Calu3 (cell line): ENCODE measurements around the gene SCN5A. TPM values are rescaled to one million over a fixed set of nuclear protein-coding genes. Genes with fewer than 3 reads are reported as not detected.

ENCODE experiments used
- BruUV-seq: library from RNA; stranded (reverse); fragments of 400-500 nt; replicated peaks from 2 replicates; lab custom pipeline; 2021; lab: Mats Ljungman, UMichigan
- CTCF ChIA-PET: fragments of 300-600 bp; sonication (Branson Sonifier 250); formaldehyde crosslinking; loops from one replicate; lab custom pipeline; 2022; ENCODE audit warnings: antibody characterized with exemption; lab: Charles Lee
- DNase-seq: peaks from one replicate; pipeline ENCODE4 v3.0.0; 2022
- H3K27ac Mint-ChIP-seq: one replicate; pipeline ENCODE4 v1.8.0; 2022; ENCODE audit warnings: mixed read lengths; ENCODE audit not compliant: unreplicated experiment
- H3K27me3 Mint-ChIP-seq: one replicate; pipeline ENCODE4 v1.8.0; 2022; ENCODE audit warnings: mixed read lengths; ENCODE audit not compliant: unreplicated experiment
- H3K36me3 Mint-ChIP-seq: one replicate; pipeline ENCODE4 v1.8.0; 2022; ENCODE audit warnings: mild to moderate bottlenecking, moderate library complexity, mixed read lengths; ENCODE audit not compliant: insufficient read depth, unreplicated experiment
- H3K4me1 Mint-ChIP-seq: one replicate; pipeline ENCODE4 v1.8.0; 2022; ENCODE audit warnings: mild to moderate bottlenecking, low read depth, mixed read lengths; ENCODE audit not compliant: unreplicated experiment
- H3K4me3 Mint-ChIP-seq: one replicate; pipeline ENCODE4 v1.8.0; 2022; ENCODE audit warnings: mild to moderate bottlenecking, low read depth, moderate library complexity, mixed read lengths; ENCODE audit not compliant: unreplicated experiment
- H3K9me3 Mint-ChIP-seq: one replicate; pipeline ENCODE4 v1.8.0; 2022; ENCODE audit warnings: low read depth, mixed read lengths; ENCODE audit not compliant: unreplicated experiment
- CTCF ChIP-seq: fragments of 200-600 bp; IDR thresholded peaks from one replicate; pipeline ENCODE4 v1.8.0; 2022; ENCODE audit warnings: antibody characterized with exemption; ENCODE audit not compliant: unreplicated experiment
- intact Hi-C: fragments of 100-400 bp; cut with micrococcal nuclease; formaldehyde crosslinking; loops from one replicate; pipeline ENCODE4 v1.10.0; 2022; ENCODE audit not compliant: unreplicated experiment
- total RNA-seq: library from RNA; stranded (reverse); gene quantifications from 2 replicates; pipeline ENCODE4 v1.2.3, GENCODE V29; 2022

Gene SCN5A
- total RNA-seq, 1 experiment from 2014 or later: 0.61 TPM

GRCh38 chr3:38580450-38581382, 68.8 kb downstream of the SCN5A start:
- CTCF ChIA-PET: no interaction called here
- intact Hi-C loops: no loop called here
- H3K27ac Mint-ChIP-seq: no peak overlapping the region

GRCh38 chr3:38579551-38580449, 69.7 kb downstream of the SCN5A start:
- H3K27me3 Mint-ChIP-seq: peaks cover 41% of the 10 kb centered on the region
- no peaks in the 10 kb centered on the region for H3K4me1 Mint-ChIP-seq
- no peaks in the 10 kb centered on the region for H3K9me3 Mint-ChIP-seq
- TF ChIP-seq CTCF: no peak
- DNase-seq: no peak
- intact Hi-C loops: no loop called here
- no peak overlapping the region for H3K4me3 Mint-ChIP-seq
- no TSS peak for BruUV-seq
- CTCF ChIA-PET: no interaction called here
- no peak overlapping the region for H3K27ac Mint-ChIP-seq
- no peaks in the 10 kb centered on the region for H3K36me3 Mint-ChIP-seq

More at GRCh38 chr3:38580450-38581382, 68.8 kb downstream of the SCN5A start:
- no peak for DNase-seq
- no peak for TF ChIP-seq CTCF
- H3K36me3 Mint-ChIP-seq: no peaks in the 10 kb centered on the region
- peaks cover 32% of the 10 kb centered on the region for H3K27me3 Mint-ChIP-seq
- no TSS peak for BruUV-seq
- no peak overlapping the region for H3K4me3 Mint-ChIP-seq
- no peaks in the 10 kb centered on the region for H3K4me1 Mint-ChIP-seq
- H3K9me3 Mint-ChIP-seq: no peaks in the 10 kb centered on the region

- no peaks in the 10 kb centered on the region for H3K4me1 Mint-ChIP-seq
- no peak overlapping the region for H3K27ac Mint-ChIP-seq
- peak; percentile 30 for DNase-seq
- H3K36me3 Mint-ChIP-seq: no peaks in the 10 kb centered on the region
- peaks cover 43% of the 10 kb centered on the region for H3K27me3 Mint-ChIP-seq
- H3K9me3 Mint-ChIP-seq: no peaks in the 10 kb centered on the region
- BruUV-seq: no TSS peak
- no peak overlapping the region for H3K4me3 Mint-ChIP-seq
- CTCF ChIA-PET: no interaction called here
- TF ChIP-seq CTCF: no peak
- intact Hi-C loops: no loop called here
Measured at GRCh38 chr3:38579141-38579540, 70.3 kb downstream of the SCN5A start.

- no peak for DNase-seq
- H3K4me3 Mint-ChIP-seq: no peak overlapping the region
- no peak overlapping the region for H3K27ac Mint-ChIP-seq
- H3K36me3 Mint-ChIP-seq: no peaks in the 10 kb centered on the region
- intact Hi-C loops: no loop called here
- no peak for TF ChIP-seq CTCF
- CTCF ChIA-PET: no interaction called here
- no TSS peak for BruUV-seq
- no peaks in the 10 kb centered on the region for H3K9me3 Mint-ChIP-seq
- peaks cover 43% of the 10 kb centered on the region for H3K27me3 Mint-ChIP-seq
- no peaks in the 10 kb centered on the region for H3K4me1 Mint-ChIP-seq
Measured at GRCh38 chr3:38578551-38578950, 70.9 kb downstream of the SCN5A start.
